Endothelial cell (in vitro differentiated cells): ENCODE data around the gene TFG. TPM values are rescaled to one million over a fixed set of nuclear protein-coding genes. Genes with fewer than 3 reads are reported as not detected.

ENCODE experiments used
- DNase-seq: peaks from one replicate; pipeline ENCODE4 v3.0.0; 2021; ENCODE audit warnings: low spot score
- H3K27ac Mint-ChIP-seq: one replicate; pipeline ENCODE4 v1.8.0; 2021; ENCODE audit warnings: mixed read lengths, inconsistent platforms; ENCODE audit not compliant: unreplicated experiment
- H3K27me3 Mint-ChIP-seq: one replicate; pipeline ENCODE4 v1.8.0; 2021; ENCODE audit warnings: mild to moderate bottlenecking, moderate library complexity, mixed read lengths, inconsistent platforms; ENCODE audit not compliant: unreplicated experiment
- H3K36me3 Mint-ChIP-seq: one replicate; pipeline ENCODE4 v1.8.0; 2021; ENCODE audit warnings: mild to moderate bottlenecking, low read depth, mixed read lengths, inconsistent platforms; ENCODE audit not compliant: unreplicated experiment
- H3K4me1 Mint-ChIP-seq: one replicate; pipeline ENCODE4 v1.8.0; 2021; ENCODE audit warnings: mild to moderate bottlenecking, mixed read lengths, inconsistent platforms; ENCODE audit not compliant: unreplicated experiment
- H3K4me3 Mint-ChIP-seq: one replicate; pipeline ENCODE4 v1.8.0; 2021; ENCODE audit warnings: mild to moderate bottlenecking, mixed read lengths, inconsistent platforms; ENCODE audit not compliant: unreplicated experiment
- H3K9me3 Mint-ChIP-seq: one replicate; pipeline ENCODE4 v1.8.0; 2021; ENCODE audit warnings: mixed read lengths, inconsistent platforms; ENCODE audit not compliant: unreplicated experiment
- CTCF ChIP-seq: fragments of 200-600 bp; sonication (generic); IDR thresholded peaks from one replicate; pipeline ENCODE4 v1.5.0; 2021; ENCODE audit warnings: antibody characterized with exemption; ENCODE audit not compliant: unreplicated experiment
- total RNA-seq: library from RNA; stranded (reverse); fragmentation: NEBNext Ultra II Directional; extraction: Animal tissue kit (Norgen Biotek cat#: 25700); gene quantifications from one replicate; pipeline ENCODE4 v1.2.1, GENCODE V29; 2021; ENCODE audit not compliant: unreplicated experiment

The TFG gene
- total RNA-seq, 1 donor from 2014 or later: 74.7 TPM

GRCh38 chr3:100696161-100696560 lies 13.1 kb upstream of the TFG start:
- Mint-ChIP-seq H3K27ac (no peak overlapping the region), H3K27me3 (no peaks in the 10 kb centered on the region), H3K9me3 (no peaks in the 10 kb centered on the region), H3K4me1 (no peaks in the 10 kb centered on the region), H3K36me3 (no peaks in the 10 kb centered on the region), H3K4me3 (no peak overlapping the region)
- TF ChIP-seq CTCF: no peak
- DNase-seq: no peak

- no peak for DNase-seq
- no peaks in the 10 kb centered on the region for H3K27me3 Mint-ChIP-seq
- no peak for TF ChIP-seq CTCF
- no peak overlapping the region for H3K27ac Mint-ChIP-seq
- H3K4me3 Mint-ChIP-seq: no peak overlapping the region
- no peaks in the 10 kb centered on the region for H3K4me1 Mint-ChIP-seq
- no peaks in the 10 kb centered on the region for H3K9me3 Mint-ChIP-seq
- no peaks in the 10 kb centered on the region for H3K36me3 Mint-ChIP-seq
Measured at GRCh38 chr3:100697172-100697571, 12.1 kb upstream of the TFG start.

- no peak for TF ChIP-seq CTCF
- Mint-ChIP-seq H3K4me3 (no peak overlapping the region), H3K9me3 (no peaks in the 10 kb centered on the region), H3K4me1 (no peaks in the 10 kb centered on the region), H3K36me3 (no peaks in the 10 kb centered on the region), H3K27ac (no peak overlapping the region), H3K27me3 (no peaks in the 10 kb centered on the region)
- DNase-seq: no peak
Measured at GRCh38 chr3:100697723-100698285, 11.5 kb upstream of the TFG start.

GRCh38 chr3:100698736-100699135 lies 10.6 kb upstream of the TFG start:
- Mint-ChIP-seq H3K4me3 (no peak overlapping the region), H3K4me1 (no peaks in the 10 kb centered on the region), H3K27ac (no peak overlapping the region), H3K36me3 (no peaks in the 10 kb centered on the region), H3K9me3 (no peaks in the 10 kb centered on the region), H3K27me3 (no peaks in the 10 kb centered on the region)
- no peak for TF ChIP-seq CTCF
- no peak for DNase-seq

- no peaks in the 10 kb centered on the region for H3K36me3 Mint-ChIP-seq
- no peak for DNase-seq
- no peak overlapping the region for H3K4me3 Mint-ChIP-seq
- H3K27me3 Mint-ChIP-seq: no peaks in the 10 kb centered on the region
- no peak for TF ChIP-seq CTCF
- H3K27ac Mint-ChIP-seq: no peak overlapping the region
- no peaks in the 10 kb centered on the region for H3K9me3 Mint-ChIP-seq
- H3K4me1 Mint-ChIP-seq: no peaks in the 10 kb centered on the region
Measured at GRCh38 chr3:100700708-100701107, 8.6 kb upstream of the TFG start.
